Activated T-cell treated with anti-CD3 and anti-CD28 coated beads for 24 hours (primary cell): ENCODE results near the gene RASGEF1C.
"Not testable (repeated sequence)": the region's sequence is repeated elsewhere in the genome, so short reads cannot be mapped to it uniquely, and the experiment has no call there.

Experiments used
- DNase-seq: peaks from one replicate; pipeline ENCODE4 v3.0.0-alpha.2; 2020; ENCODE audit warnings: low read depth

RASGEF1C gene

GRCh38 chr5:180210961-180211760 is 2.1 kb upstream of the RASGEF1C start:
- no peak for DNase-seq

- not testable (repeated sequence) for DNase-seq
Observed at GRCh38 chr5:180210077-180210476, 1.1 kb upstream of the RASGEF1C start.

- no peak for DNase-seq
Observed at GRCh38 chr5:180208435-180209081, 453 bp downstream of the RASGEF1C start.

GRCh38 chr5:180208038-180208434 is 975 bp downstream of the RASGEF1C start:
- DNase-seq = no peak

- no peak for DNase-seq
Observed at GRCh38 chr5:180207593-180207992, 1.4 kb downstream of the RASGEF1C start.

GRCh38 chr5:180206993-180207392 is 2.0 kb downstream of the RASGEF1C start:
- DNase-seq = no peak

- no peak for DNase-seq
Observed at GRCh38 chr5:180205916-180206315, 3.1 kb downstream of the RASGEF1C start.

GRCh38 chr5:180204276-180204819 is 4.7 kb downstream of the RASGEF1C start:
- DNase-seq = no peak

- DNase-seq = no peak
Observed at GRCh38 chr5:180202939-180203573, 6.0 kb downstream of the RASGEF1C start.

- no peak for DNase-seq
Observed at GRCh38 chr5:180201051-180201987, 7.7 kb downstream of the RASGEF1C start.

- DNase-seq = no peak
Observed at GRCh38 chr5:180199390-180199789, 9.6 kb downstream of the RASGEF1C start.

- DNase-seq = no peak
Observed at GRCh38 chr5:180198208-180198607, 10.8 kb downstream of the RASGEF1C start.

GRCh38 chr5:180197016-180197702 is 11.9 kb downstream of the RASGEF1C start:
- no peak for DNase-seq

- no peak for DNase-seq
Observed at GRCh38 chr5:180194410-180195345, 14.3 kb downstream of the RASGEF1C start.

- DNase-seq = no peak
Observed at GRCh38 chr5:180193749-180194375, 15.1 kb downstream of the RASGEF1C start.

GRCh38 chr5:180191716-180192115 is 17.3 kb downstream of the RASGEF1C start:
- DNase-seq = no peak

GRCh38 chr5:180187767-180188166 is 21.2 kb downstream of the RASGEF1C start:
- no peak for DNase-seq

- no peak for DNase-seq
Observed at GRCh38 chr5:180180846-180181245, 28.2 kb downstream of the RASGEF1C start.

- no peak for DNase-seq
Observed at GRCh38 chr5:180180421-180180820, 28.6 kb downstream of the RASGEF1C start.
